PFSK-1 (cell line): ENCODE measurements around the gene TP53INP2.

Source experiments
- FOXP2 ChIP-seq: optimal IDR thresholded peaks from 2 replicates; pipeline ENCODE3; 2011; ENCODE audit warnings: borderline replicate concordance, control low read depth, inconsistent platforms; ENCODE audit not compliant: insufficient read depth; ENCODE audit errors: extremely low read length, extremely low read depth
- POLR2AphosphoS5 ChIP-seq: IDR thresholded peaks from 2 replicates; pipeline ENCODE4 v1.6.1; 2012; ENCODE audit warnings: low read depth, mild to moderate bottlenecking, control low read depth, low read length, moderate library complexity
- REST ChIP-seq, 2 experiments: IDR thresholded peaks; 2 replicates each; pipeline versions ENCODE4 v1.6.1 to v1.8.0; 2011 to 2012; ENCODE audit warnings: low read depth in 2 of 2, low read length in 2 of 2, control low read depth in 1 of 2, inconsistent platforms in 1 of 2, mild to moderate bottlenecking in 1 of 2, moderate library complexity in 1 of 2; ENCODE audit not compliant: insufficient read depth in 1 of 2
- SIN3A ChIP-seq: IDR thresholded peaks from 2 replicates; pipeline ENCODE4 v1.6.1; 2012; ENCODE audit warnings: mild to moderate bottlenecking, low read length, moderate library complexity, borderline replicate concordance; ENCODE audit not compliant: insufficient read depth
- TAF1 ChIP-seq: IDR thresholded peaks from 2 replicates; pipeline ENCODE4 v1.6.1; 2012; ENCODE audit warnings: low read length, control low read depth, borderline replicate concordance; ENCODE audit not compliant: insufficient read depth

The TP53INP2 gene

GRCh38 chr20:34724172-34724571 is 20.0 kb downstream of the TP53INP2 start:
- TF ChIP-seq REST (IDR thresholded peaks at IDR 0.05; ENCODE audit: insufficient read depth in 1 of 2, low read depth in 2 of 2, low read length in 2 of 2) (no peak), SIN3A (no peak), FOXP2 (no peak), TAF1 (no peak), POLR2AphosphoS5 (no peak)

- no peak for TF ChIP-seq FOXP2
- no peak for TF ChIP-seq TAF1
- no peak for TF ChIP-seq REST (IDR thresholded peaks at IDR 0.05; ENCODE audit: insufficient read depth in 1 of 2, low read depth in 2 of 2, low read length in 2 of 2)
- no peak for TF ChIP-seq SIN3A
- TF ChIP-seq POLR2AphosphoS5, result no peak
Measured at GRCh38 chr20:34729416-34729815, 25.3 kb downstream of the TP53INP2 start.

- TF ChIP-seq SIN3A (no peak), TAF1 (no peak), POLR2AphosphoS5 (no peak), REST (IDR thresholded peaks at IDR 0.05; ENCODE audit: insufficient read depth in 1 of 2, low read depth in 2 of 2, low read length in 2 of 2) (no peak), FOXP2 (no peak)
Measured at GRCh38 chr20:34732523-34732922, 28.4 kb downstream of the TP53INP2 start.

GRCh38 chr20:34736106-34736735 is 32.1 kb downstream of the TP53INP2 start:
- TF ChIP-seq FOXP2 (no peak), TAF1 (no peak), REST (IDR thresholded peaks at IDR 0.05; ENCODE audit: insufficient read depth in 1 of 2, low read depth in 2 of 2, low read length in 2 of 2) (no peak), SIN3A (no peak), POLR2AphosphoS5 (no peak)

- TF ChIP-seq TAF1 (no peak), REST (IDR thresholded peaks at IDR 0.05; ENCODE audit: insufficient read depth in 1 of 2, low read depth in 2 of 2, low read length in 2 of 2) (no peak), SIN3A (no peak), FOXP2 (no peak), POLR2AphosphoS5 (no peak)
Measured at GRCh38 chr20:34743039-34743438, 38.9 kb downstream of the TP53INP2 start.
